ENCODE data around the gene DEAF1. TPM values are rescaled to one million over a fixed set of nuclear protein-coding genes. Genes with fewer than 3 reads are reported as not detected.

Gene DEAF1
- total and polyA plus RNA-seq, 2 of the 13 experiments (the other 11 are each of a cell fraction or from before 2014, with no cell fraction given) = 22.3 to 29.6 TPM

GRCh38 chr11:704781-705645 lies 10.0 kb upstream of the DEAF1 start (continued):
- TF ChIP-seq ZNF724P (CRISPR knock-in tag; IDR thresholded peaks at IDR 0.05; ENCODE audit: borderline replicate concordance) = no peak
- no peak for TF ChIP-seq KDM4B (CRISPR knock-in tag; IDR thresholded peaks at IDR 0.05)
- TF ChIP-seq ATF6 (CRISPR knock-in tag; conservative IDR thresholded peaks at IDR 0.05) = no peak
- TF ChIP-seq ZFX (CRISPR knock-in tag; IDR thresholded peaks at IDR 0.05; ENCODE audit: low read depth) = peak; percentile 88
- TF ChIP-seq PBX3 (CRISPR knock-in tag; IDR thresholded peaks at IDR 0.05; ENCODE audit: borderline replicate concordance) = no peak
- no peak for TF ChIP-seq ZNF720 (CRISPR knock-in tag; IDR thresholded peaks at IDR 0.05)
- no peak for TF ChIP-seq ATF5 (CRISPR knock-in tag; IDR thresholded peaks at IDR 0.05; ENCODE audit: low read depth)
- TF ChIP-seq ISX (CRISPR knock-in tag; conservative IDR thresholded peaks at IDR 0.05) = 0 out of 2 replicates have a peak, but pooled peaks have one; percentile 41
- no peak for TF ChIP-seq CCAR2 (optimal IDR thresholded peaks at IDR 0.05; ENCODE audit: low read depth, low read length)
- TF ChIP-seq PAXIP1 (CRISPR knock-in tag; conservative IDR thresholded peaks at IDR 0.05) = peak; percentile 92
- TF ChIP-seq MAZ (IDR thresholded peaks at IDR 0.05; ENCODE audit: borderline replicate concordance, low read depth, low read length) = peak; percentile 26; the same call in 1 of the 2 replicates
- peak; percentile 94 for TF ChIP-seq MAZ (CRISPR knock-in tag; IDR thresholded peaks at IDR 0.05; ENCODE audit: low read depth)
- no peak for TF ChIP-seq BORCS8-MEF2B (CRISPR knock-in tag; IDR thresholded peaks at IDR 0.05)
- TF ChIP-seq PTBP1 (IDR thresholded peaks at IDR 0.05; ENCODE audit: low read depth, low read length, poor library complexity, severe bottlenecking) = no peak
- TF ChIP-seq ZFP62 (CRISPR knock-in tag; IDR thresholded peaks at IDR 0.05) = no peak
- 0 out of 2 replicates have a peak, but pooled peaks have one; percentile 22 for TF ChIP-seq ZNF598 (CRISPR knock-in tag; IDR thresholded peaks at IDR 0.05; ENCODE audit: borderline replicate concordance)
- peak; percentile 73; the same call in 1 of the 2 replicates for TF ChIP-seq SMAD1 (CRISPR knock-in tag; IDR thresholded peaks at IDR 0.05; ENCODE audit: borderline replicate concordance, low read depth)
- TF ChIP-seq ZFP36 (IDR thresholded peaks at IDR 0.05; ENCODE audit: borderline replicate concordance, low read depth, low read length, partially characterized antibody) = no peak
- TF ChIP-seq ZBTB1 (CRISPR knock-in tag; IDR thresholded peaks at IDR 0.05; ENCODE audit: borderline replicate concordance) = no peak
- TF ChIP-seq ZNF572 (CRISPR knock-in tag; IDR thresholded peaks at IDR 0.05) = peak; percentile 81
